GF-D8 (cell line): ENCODE results near the gene GAA.

ENCODE experiments used
- DNase-seq: peaks from one replicate; lab custom pipeline; 2025; lab: John Stamatoyannopoulos, UW

The GAA gene

DNA sequence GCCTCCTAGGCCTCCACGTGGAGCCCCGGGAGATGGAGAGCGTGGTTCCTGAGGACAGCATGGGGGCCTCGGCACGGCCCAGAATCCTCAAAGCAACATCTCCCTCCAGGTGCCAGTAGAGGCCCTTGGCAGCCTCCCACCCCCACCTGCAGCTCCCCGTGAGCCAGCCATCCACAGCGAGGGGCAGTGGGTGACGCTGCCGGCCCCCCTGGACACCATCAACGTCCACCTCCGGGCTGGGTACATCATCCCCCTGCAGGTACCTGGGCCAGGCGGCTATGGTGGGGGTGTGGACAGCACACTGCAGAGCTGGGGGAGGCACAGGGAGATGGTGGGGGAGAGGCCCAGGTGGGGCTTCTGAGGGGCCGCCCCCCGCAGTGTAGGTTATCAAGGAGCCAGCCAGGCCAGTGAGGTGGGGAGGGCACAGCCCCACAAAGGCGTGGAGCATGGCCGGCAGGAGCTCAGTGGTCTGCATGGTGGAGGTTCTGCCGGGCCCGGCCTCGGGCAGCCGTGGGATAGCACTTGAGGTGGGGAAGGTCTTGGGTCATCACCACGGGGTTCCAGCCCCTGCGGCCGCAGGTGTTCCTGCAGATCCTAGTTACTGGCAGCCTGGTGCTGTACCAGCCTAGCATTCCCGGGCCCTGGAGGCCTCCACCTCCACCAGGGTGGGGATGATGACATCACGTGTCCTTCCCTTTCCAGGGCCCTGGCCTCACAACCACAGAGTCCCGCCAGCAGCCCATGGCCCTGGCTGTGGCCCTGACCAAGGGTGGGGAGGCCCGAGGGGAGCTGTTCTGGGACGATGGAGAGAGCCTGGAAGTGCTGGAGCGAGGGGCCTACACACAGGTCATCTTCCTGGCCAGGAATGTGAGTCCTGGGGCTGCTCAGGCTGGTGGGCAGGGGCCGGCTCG, 16.4 kb downstream of the GAA start:
- no peak for DNase-seq

DNA sequence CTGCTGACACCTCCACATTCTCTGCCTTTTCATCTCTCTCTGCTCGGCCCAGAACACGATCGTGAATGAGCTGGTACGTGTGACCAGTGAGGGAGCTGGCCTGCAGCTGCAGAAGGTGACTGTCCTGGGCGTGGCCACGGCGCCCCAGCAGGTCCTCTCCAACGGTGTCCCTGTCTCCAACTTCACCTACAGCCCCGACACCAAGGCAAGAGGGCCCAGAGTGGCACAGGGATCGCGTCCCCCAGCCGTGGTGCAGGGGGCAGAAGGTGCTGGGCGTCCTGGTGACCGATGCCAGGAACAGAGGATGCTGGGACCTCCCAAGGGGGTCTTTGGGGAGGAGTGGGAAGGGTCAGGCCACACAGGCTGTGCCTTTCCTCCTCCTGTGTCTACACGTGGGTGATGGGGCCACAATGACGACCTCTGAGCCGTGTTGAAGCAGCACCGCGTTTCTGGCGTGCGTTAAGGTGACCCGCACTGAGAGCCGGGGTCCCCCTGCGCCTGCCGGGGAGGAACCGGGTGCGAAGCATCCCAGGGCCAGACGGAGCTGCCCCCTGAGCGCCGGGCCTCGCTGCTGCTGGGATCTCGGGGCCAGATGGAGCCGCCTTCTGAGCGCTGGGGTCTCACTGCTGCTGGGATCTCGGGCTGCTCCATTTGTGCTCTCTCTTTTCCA, 17.4 kb downstream of the GAA start:
- DNase-seq = no peak

DNA sequence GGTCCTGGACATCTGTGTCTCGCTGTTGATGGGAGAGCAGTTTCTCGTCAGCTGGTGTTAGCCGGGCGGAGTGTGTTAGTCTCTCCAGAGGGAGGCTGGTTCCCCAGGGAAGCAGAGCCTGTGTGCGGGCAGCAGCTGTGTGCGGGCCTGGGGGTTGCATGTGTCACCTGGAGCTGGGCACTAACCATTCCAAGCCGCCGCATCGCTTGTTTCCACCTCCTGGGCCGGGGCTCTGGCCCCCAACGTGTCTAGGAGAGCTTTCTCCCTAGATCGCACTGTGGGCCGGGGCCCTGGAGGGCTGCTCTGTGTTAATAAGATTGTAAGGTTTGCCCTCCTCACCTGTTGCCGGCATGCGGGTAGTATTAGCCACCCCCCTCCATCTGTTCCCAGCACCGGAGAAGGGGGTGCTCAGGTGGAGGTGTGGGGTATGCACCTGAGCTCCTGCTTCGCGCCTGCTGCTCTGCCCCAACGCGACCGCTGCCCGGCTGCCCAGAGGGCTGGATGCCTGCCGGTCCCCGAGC, 17.9 kb downstream of the GAA start:
- DNase-seq = no peak

DNA sequence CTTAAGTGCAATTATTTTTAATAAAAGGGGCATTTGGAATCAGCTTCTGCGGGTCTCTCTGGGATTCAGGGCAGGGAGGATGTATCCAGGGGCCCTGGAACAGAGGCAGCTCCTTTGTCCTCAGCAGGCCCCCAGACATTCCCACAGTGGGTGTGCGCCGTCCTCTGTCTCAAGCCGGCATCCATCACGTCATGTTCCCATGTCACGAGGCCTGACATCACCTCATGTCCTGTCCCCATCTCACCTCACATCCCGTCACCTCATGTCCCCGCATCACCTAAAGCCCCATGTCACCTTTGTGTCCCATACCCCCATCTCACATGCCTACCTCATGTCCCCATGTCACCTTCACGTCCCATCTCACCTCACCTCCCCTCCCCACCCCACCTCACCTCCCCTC, 18.5 kb downstream of the GAA start:
- no peak for DNase-seq

DNA sequence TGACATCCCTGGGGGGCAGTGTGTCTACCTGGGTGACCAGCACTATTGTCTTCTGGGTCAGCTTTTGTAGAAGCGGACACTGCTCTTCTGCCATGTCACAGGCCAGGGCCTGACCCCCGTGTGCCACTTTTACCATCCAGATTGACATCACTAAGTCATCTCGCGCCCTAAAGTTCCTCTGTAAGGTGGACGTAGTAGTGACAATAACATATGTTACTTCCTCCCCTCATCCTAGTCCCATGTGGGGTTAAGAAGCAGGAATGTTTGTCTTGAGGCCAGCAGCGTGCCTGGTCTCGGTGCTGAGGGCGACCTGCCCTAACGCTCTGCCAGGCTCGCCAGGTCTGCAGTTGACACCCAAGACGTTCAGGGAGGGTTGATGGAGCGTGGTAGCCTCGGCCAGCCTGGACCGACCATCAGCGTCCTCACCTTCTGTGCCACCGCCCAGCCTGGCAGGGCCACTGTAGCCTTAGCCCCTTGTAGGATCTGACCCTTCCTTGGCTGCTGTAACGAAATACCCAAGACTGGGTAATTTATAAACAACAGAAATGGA, 20.7 kb downstream of the GAA start:
- no peak for DNase-seq

DNA sequence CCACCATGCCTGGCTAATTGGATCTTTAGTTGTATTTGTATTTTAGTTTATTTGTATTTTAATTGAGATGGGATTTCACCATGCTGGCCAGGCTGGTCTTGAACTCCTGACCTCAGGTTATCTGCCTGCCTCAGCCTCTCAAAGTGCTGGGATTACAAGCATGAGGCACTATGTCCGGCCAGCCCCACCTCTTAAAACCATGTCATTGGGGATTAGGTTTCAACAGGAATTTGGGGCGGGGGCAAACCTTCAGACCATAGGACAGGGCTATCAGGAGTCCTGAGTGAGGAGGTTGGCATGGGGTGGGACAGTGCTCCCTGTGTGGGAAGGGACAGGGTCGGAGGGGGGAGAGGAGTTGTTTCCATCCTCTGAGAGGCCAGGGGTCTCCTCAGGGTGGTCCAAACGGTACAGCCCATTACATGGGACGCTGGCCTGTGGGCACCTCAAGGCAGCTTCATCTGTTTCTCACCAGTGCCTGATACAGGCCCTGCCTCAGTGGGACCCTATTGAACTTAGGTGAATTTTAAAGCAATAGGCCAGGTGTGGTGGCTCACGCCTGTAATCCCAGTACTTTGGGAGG, 21.6 kb downstream of the GAA start:
- DNase-seq = no peak

DNA sequence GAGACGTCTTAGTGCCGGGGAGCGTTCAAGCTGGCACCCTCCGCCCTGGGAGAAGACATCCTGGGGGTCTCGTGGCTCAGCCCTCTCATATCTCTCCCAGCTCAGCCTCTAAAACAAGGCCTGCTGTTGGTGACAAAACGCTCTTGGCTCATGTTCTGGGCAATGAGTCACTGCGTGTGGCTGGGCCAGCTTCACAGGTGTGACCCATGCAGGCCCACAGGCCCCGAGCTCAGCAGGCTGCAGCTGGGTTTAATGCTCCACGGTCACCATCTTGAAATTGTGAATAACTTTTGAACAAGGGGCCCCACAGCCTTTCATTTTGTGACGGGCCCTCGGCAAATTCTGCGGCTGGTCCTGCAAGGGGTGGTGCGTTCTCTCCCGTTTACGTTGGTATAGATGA, 22.4 kb downstream of the GAA start:
- no peak for DNase-seq

DNA sequence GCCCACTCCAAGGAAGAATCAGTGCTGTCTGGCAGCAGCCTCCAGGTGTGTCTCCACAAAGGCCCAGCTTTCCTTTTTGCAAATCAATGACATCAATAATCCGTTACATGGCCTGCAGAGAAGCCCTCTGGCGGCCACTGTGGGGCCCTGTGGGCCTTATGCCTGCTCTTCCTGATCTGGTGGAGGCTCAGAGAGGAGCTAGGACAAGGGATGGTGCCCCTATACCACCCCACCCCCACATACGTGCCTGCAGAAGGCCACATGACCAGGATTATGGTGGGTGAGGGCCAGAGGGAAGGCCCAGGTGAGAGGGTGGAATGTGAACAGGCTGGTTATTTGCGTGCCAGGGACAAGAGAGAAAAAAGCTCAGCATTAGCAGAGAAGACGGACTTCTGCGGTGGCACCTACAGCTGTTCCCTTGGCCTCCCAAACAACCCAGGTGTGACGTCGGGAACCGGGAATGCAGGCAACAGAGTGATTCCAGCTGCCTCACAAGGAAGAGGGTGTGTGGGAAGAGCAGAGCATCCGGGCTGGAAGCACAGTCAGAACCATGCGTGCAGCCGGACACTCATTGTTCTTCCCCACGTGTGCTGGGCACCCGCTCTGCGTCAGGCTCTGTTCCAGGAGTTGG, 23.1 kb downstream of the GAA start:
- no peak for DNase-seq

DNA sequence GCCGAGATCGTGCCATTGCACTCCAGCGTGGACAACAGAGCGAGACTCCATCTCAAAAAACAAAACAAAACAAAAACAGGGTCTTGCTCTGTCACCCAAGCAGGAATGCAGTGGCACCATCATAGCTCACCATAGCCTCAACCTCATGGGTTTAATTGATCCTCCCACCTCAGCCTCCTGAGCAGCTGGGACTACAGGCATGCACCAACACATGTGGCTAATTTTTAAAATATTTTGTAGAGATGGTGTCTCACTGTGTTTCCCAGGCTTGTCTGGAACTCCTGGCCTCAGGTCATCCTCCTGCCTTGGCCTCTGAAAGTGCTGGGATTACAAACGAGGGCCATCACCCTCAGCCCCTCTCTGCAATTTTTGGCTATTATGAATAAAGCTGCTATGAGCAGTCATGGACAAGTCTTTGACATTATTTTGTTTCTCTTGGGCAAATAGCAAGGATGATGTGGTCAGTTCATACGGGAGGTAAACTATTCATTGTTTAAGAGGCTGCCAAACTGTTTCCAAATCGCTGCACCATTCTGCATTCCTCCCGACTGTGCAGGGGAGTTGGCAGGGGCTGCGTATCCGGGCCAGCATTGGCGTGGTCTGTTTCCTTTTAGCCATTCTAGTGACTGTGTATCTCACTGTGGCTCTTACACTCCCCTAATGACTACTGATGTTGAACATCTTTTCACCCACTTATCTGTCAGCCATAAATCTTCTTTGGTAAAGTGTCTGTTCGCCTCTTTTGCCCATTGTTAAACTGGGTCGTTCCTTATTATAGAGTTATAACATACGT, 24.5 kb downstream of the GAA start:
- no peak for DNase-seq

DNA sequence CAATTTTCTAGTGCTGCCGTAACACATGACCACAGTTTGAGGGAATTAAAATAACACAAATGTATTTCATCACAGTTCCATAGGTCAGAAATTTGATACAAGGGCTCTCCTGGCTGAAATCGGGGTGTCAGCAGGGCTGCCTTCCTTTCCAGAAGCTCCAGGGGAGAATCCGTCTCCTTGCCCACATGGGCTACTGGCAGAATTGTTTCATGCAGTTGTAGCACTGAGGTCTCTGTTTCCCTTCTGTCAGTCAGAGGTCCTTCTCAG, 25.0 kb downstream of the GAA start:
- no peak for DNase-seq

DNA sequence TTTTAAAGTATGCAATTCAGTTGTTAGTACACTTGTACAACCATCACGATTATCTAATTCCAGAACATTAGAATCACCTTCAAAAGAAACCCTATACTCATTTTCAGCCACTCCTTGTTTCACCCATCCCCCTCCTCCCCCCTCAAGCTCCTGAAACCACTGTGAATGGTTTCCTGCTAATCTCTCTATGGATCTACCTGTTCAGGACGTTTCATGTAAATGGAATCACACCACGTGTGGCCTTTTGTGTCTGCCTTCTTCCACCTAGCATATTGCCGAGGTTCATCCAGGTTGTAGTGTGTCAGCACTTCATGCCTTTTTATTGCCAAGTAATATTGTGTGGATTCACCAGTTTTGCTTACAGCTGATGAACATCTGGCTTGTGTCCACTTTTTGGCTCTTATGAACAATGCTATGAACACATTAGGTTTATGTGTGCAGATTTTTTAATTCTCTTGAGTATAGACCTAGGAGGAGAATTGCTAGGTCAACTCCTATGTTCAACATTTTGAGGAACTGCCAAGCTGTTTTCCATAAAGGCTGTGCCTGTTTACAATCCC, 27.7 kb downstream of the GAA start:
- no peak for DNase-seq

DNA sequence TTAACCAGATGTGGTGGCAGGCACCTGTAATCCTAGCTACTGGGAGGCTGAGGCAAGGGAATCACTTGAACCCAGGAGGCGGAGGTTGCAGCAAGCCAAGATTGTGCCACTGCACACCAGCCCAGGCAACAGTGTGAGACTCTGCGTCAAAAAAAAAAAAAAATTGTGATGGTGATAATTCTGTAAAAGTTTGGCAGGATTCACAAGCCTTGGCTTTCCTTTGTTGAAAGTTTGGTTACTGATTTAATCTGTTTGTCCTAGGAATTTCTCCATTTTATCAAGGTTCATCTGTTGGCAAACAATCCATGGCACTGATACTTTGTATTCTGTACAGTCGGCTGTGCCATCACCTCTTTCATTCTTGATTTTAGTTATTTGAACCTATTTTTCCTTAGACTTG, 29.6 kb downstream of the GAA start:
- DNase-seq = no peak

DNA sequence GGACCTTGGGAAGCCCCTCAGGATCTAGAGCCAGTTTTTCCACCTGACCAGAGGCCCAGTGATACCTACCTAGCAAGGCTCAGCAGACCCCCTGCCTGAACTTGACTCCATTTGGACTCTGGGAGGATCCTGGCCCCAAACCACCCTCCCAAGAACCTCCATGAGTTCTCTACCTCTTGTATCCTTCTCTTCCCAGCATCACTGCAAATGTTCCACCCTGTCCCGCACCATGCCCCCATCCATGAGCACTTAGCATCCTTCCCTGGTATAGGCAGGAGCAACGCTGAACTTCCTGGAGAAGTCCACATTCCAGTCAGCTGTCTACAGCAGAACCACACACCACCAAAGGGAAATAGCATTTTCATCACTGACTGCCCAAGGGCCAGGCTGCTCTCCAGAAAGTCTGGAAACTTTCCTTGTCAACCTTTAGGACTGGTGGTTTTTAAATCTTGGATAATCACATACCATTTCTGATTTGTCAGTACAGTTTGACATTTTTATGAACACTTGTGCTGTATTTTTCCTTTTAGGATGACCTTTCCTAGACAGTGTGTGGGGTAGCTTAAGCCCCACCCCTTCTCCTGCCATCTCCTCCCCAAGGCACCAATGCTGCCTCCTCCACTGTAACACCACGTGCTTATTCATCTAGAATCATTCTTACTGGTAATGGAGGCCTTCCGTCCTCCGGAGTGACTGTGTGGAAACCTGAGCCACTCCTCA, 31.7 kb downstream of the GAA start:
- DNase-seq = no peak

DNA sequence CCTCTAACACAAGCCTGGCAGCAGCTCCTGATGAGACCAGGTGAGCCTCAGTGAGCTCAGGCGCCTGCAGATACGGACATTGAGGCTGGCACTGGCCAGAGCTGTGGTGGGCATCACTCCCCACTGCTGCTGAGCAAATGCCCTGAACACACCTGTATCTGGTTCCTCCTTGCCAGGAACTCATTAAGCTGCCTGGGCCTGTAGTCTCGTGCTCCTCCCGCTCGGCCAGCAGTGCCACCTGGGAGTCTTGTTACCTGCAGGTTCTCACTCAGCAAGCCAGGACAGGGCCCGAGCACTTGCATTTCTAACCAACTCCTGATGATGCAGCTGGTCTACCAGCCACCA, 32.2 kb downstream of the GAA start:
- DNase-seq = no peak

DNA sequence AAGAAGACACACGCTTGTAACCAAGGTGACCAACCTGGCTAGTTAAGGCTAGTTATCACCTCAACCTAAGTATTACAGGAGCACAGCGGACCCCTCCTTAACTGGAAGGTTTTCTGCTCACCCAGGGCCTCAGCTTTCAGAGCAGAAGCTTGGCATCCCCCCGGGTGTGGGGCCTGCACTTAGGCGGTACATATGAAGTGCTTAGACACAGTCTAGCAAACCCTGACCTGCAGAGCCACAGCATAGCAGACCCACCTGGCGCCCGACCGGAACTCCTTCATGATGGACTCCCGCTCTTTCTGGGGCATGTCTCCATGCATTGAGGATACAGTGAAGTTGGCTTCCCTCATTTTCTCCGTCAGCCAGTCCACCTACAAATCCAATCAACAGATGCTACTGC, 35.8 kb downstream of the GAA start:
- no peak for DNase-seq

DNA sequence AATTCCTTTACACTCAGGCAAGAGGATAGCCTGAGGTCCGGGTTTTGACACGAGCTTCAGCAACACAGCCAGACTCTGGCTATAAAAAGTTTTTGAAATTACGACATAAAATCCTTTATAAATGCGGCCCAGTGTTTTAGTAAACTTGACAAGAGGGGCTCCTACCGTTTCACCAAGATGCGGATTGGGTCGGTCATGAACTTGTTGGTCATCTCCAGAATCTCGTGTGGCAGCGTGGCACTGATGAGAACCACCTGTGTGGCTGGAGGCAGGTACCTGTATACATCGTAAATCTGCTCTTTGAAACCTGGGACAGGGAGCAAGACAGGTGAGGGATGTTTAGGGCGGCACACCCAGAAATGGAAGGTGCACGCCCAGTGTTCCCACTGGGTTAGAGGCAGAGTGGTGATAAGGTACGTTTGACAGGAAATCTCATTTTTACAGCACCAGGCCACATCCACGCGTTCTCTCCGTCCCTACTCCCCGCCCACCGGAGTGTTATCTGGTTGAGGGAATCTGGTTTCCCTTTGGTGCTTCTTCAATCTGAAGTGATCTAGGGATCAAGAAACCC, 37.6 kb downstream of the GAA start:
- no peak for DNase-seq

DNA sequence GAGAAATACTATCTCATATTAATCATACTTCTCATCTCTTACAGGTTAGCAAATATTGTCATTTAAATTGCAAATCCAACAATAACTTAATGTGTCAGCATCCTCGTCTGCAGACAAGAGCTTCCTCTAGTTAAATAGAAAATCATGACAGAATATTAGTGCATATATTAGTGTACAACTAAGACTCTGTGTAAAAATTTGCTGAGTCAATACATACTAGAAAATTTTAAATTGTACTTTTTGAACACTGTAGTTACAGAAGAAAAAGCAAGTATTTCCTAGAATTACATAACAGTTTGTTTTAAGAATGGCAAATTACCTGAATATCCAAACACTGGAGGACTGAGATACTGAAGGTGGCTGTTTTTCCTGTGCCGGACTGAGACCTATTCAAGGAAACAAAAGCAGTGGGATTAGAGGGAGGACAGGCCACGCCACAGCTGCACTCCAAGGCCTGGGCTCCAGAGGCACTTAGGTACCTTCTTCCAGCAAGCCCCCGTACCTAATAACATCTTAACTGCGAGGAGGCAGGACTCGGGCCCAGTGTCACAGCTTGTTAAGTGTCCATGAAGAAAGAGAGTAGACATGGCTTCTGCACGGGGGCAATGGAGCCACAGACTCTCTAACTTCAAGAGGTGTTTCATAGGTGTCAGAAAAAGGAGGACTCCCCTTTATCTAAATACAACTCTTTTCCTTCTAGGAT, 40.2 kb downstream of the GAA start:
- DNase-seq = no peak

DNA sequence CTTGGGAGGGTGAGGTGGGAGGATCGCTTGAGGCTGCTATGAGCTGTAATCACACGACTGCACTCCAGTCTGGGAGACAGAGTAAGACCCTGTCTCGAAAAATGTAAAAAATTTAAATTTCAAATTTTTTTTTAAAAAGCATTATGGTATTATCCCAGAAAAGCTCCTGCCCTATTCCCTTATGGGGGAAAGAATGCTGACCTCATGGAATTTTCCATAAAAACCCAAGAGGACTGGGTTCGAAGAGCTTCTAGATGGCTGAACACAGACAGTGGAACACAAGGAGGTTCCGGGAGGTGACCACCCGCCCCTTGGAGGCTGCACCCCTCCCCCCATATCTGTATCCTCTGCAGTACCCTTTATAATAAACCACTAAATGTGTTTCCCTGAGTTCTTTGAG, 41.5 kb downstream of the GAA start:
- DNase-seq = no peak
